ENCODE measurements around the gene PHETA2.
"Not testable (repeated sequence)": the region's sequence is repeated elsewhere in the genome, so short reads cannot be mapped to it uniquely, and the experiment has no call there.

PHETA2 gene

DNA sequence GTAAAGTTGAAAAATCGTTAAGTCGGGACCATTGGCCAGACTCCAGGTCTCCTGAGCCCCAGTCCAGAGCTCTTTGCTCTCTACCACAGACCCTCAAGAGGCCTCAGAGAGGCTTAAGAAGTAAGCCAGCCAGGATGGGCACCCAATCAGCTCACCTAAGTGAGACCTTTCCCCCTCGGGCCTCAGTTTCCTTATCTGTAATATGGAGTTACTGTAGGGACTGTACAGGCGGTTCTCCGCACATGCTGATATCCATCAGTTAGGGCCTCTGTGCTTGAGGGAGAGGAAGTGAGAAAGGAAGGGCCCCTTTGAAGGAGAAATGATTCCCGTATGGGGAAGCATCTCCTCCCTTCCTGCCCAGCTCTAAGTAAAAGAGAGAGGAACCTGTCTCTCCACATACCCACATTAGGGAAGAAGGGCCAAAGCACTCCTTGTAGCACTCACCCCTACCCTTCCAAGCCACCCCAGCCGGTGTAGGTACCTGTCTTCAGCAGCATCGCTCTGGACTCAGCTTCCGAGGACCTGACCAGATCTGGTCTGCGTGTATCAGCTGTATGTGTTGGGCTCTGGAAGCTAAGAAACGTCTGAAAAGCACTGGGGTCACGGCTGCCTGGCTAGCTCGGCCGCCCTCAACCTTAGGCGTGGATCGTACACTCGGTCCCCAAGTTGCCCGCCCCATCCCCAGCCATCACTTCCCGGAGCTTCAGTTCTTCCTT is 4.1 kb upstream of the PHETA2 start:
- in situ Hi-C loops (cut with MboI; ENCODE audit: low sequenced_read_pairs), result no loop called here

DNA sequence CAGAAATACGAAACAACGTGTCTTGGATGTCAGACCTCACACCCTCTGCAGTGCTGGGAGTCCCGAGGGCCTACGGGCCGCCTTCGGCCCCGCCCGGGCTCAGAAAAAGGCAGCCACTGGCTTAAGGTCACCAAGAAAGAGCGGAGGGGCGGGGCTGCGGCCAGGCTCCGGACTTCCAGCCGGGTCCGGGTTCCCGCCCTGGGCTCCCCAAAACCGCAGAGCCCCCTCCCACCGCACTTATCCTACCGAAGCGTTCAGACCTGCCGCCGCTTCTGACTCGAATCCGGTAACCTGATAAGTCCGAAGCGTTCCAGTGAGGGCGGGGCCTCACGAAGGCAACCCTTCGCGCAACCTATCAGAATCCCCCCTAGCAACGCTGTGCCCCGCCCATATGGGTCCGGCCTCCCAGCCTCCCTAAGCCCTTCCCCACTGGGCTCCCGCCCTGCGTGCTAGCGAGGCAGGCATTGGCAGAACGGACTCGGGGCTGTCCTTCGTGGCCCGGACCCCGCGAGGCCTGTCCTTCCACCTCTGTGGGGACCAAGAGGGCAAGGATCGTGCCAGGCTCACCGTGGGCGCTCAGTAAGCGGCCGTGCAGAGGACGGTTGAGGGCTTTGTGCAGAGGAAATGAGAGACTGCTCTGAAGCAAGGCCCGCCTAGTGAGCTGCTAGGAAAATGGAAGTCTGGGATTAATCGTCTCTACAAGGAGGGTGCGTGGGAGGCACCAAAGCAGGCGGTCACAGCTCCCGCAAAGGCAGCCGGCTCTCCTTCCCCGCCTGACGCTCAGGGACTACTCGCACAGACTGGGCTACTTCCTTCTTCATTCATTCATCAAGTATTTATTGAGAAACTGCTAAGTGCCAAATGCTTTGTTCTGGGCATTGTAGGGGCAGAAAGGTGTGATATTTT is 3.3 kb upstream of the PHETA2 start, which contains the start of gene NAGA:
TSS of gene NAGA (minus strand) at position 296 of the 906 bp plus-strand sequence. CDS start 515 bp downstream, outside the sequence.
- in situ Hi-C loops (cut with MboI; ENCODE audit: low sequenced_read_pairs), result no loop called here

DNA sequence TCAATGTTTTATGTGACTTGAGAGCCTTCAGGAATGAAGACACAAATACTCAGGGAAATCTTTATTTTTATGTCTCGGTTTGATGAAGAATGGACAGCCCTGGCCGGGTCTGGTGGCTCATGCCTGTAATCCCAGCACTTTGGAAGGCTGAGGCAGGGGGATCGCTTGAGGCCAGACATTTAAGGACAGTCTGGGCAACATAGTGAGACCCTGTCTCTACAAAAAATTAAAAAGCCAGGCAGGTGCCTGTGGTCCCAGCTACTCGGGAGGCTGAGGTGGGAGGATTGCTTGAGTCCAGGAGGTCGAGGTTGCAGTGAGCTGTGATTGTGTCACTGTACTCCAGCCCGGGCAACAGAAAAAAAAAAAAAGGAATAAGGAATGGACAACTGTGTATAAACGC is 2.5 kb upstream of the PHETA2 start:
- in situ Hi-C loops (cut with MboI; ENCODE audit: low sequenced_read_pairs), result not testable (repeated sequence)

- in situ Hi-C loops (cut with MboI; ENCODE audit: low sequenced_read_pairs), result no loop called here
Measured at GRCh38 chr22:42072606-42073330, 1.3 kb upstream of the PHETA2 start.

- in situ Hi-C loops (cut with MboI; ENCODE audit: low sequenced_read_pairs), result no loop called here
Measured at GRCh38 chr22:42073621-42074041, 417 bp upstream of the PHETA2 start.

DNA sequence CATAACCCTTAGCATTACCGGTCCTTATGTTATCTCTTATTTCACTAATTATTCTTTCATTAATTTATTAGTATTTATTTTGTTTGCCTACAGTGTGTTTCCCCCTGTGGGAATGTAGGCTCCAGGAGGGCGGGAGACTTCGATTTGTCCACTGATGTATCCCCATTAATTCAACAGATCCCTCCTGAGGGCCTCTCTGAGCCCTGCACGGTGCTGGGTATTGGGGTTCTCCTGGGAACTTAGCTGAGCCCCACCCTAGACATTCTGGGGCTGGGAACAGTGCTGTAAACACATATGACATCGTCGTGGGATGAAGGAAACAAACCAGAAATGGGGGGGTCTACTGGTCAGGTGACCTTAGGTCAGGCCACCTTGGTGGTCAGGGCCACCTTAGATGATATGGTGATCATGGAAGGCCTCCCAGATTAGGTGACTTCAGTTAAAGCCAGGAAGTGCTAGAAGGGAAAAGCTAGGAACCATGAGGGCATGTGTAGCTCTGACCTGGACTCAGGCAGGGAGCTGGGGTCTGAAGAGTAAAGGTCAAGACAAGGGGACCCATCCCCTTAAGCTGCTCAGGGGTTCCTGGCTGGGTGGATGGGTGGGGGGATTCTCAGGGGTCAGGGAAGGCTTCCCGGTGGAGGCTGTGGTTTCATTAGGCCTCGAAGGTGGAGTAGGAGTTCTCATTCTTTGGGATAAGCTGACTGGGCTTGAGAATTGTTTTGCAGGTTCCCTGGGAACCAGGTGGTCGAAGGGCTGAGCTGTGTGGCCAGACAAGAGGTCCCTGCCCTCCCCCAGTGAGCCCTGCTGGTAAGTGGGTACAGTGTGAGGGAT is 1.0 kb downstream of the PHETA2 start:
- in situ Hi-C loops (cut with MboI; ENCODE audit: low sequenced_read_pairs), result no loop called here

- in situ Hi-C loops (cut with MboI; ENCODE audit: low sequenced_read_pairs), result no loop called here
Measured at GRCh38 chr22:42076764-42077485, 2.9 kb downstream of the PHETA2 start.

DNA sequence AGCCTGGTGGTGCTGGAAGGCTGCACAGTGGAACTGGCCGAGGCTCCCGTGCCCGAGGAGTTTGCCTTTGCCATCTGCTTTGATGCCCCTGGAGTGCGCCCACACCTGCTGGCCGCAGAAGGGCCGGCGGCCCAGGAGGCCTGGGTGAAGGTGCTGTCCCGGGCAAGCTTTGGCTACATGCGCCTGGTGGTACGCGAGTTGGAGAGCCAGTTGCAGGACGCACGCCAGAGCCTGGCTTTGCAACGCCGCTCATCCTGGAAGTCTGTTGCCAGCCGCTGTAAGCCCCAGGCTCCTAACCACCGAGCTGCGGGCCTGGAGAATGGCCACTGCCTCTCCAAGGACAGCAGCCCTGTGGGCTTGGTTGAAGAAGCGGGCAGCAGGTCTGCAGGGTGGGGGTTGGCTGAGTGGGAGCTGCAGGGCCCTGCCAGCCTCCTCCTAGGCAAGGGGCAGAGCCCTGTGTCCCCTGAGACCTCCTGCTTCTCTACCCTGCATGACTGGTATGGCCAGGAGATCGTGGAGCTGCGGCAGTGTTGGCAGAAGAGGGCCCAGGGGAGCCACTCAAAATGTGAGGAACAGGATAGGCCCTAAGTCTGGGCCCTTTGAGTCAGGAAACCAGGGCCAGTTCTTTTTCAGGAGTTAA is 3.6 kb downstream of the PHETA2 start:
- in situ Hi-C loops (cut with MboI; ENCODE audit: low sequenced_read_pairs), result no loop called here

- in situ Hi-C loops (cut with MboI; ENCODE audit: low sequenced_read_pairs), result no loop called here
Measured at GRCh38 chr22:42078469-42079318, 4.6 kb downstream of the PHETA2 start.

DNA sequence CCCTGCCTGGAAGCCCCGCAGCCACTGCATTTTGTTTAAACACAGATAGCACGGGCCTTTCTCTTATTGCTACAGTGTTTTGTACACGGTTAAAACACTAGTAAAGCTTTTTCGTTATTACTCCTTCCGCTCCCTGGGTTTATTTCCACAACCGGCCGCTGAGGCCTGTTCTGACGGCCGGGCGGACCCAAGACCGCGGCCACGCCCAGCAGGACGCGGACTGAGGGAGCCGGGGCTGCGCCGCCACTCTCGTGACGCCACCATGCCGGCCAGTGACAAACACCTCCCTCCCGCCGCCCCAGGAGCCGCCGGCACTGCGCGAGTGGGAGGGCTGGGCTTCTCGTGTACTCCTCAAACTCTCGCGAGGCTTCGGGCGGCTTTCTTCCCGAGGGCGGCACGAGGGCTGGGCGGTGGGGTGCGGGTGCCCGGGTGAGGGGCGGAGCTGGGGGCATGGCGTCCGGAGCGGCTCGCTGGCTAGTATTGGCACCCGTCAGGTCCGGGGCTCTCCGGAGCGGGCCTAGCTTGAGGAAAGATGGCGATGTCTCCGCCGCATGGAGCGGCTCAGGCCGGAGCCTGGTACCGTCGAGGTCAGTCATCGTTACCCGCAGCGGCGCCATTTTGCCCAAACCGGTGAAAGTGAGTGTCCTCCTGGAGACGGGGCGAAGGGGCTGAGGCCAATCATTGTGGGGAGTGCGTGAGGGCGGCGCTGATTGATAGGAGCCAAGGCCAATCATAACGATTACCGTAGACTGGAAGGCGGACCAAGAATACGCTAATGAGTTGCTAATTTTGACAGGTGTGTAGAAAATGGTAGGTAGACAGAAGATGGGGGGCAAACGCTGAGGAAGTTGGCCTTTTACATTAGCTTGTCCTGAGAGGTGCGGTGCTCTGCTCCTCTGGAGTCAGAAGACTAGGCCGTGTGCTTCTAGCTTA is 5.5 kb downstream of the PHETA2 start, which contains the start of gene SMDT1:
TSS of gene SMDT1 (plus strand) at position 382 of the 933 bp plus-strand sequence. CDS start at position 451, 69 bp downstream.
- in situ Hi-C loops (cut with MboI; ENCODE audit: low sequenced_read_pairs), result no loop called here

GRCh38 chr22:42080287-42080686 is 6.2 kb downstream of the PHETA2 start:
- in situ Hi-C loops (cut with MboI; ENCODE audit: low sequenced_read_pairs), result no loop called here

DNA sequence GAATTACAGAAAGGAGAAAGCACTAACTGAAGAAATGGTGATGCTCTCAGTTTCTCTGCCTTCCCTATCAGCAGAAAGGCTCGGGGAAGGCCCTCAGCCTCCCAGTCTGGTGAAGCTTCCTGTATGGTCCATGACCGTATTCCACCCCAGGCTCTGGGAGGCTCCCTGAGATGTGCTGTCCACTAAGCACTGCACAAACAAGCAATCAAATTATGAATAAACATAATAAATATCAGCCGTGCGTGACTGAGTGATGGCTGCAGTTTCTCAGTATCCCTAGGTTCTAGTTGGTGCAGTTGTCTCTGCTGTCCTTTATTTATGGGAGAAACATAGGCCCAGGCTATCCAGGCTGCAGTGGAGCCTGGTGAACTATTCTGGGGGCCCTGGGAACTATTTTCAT is 9.1 kb downstream of the PHETA2 start:
- in situ Hi-C loops (cut with MboI; ENCODE audit: low sequenced_read_pairs), result no loop called here

- in situ Hi-C loops (cut with MboI; ENCODE audit: low sequenced_read_pairs), result no loop called here
Measured at GRCh38 chr22:42084874-42085273, 10.8 kb downstream of the PHETA2 start.

GRCh38 chr22:42086051-42086450 is 12.0 kb downstream of the PHETA2 start:
- in situ Hi-C loops (cut with MboI; ENCODE audit: low sequenced_read_pairs), result no loop called here

GRCh38 chr22:42090596-42091454 is 16.8 kb downstream of the PHETA2 start, which contains the start of gene NDUFA6:
NDUFA6 (minus strand) TSS chr22:42090772; CDS start chr22:42090744, 28 bp downstream.
- in situ Hi-C loops (cut with MboI; ENCODE audit: low sequenced_read_pairs), result no loop called here

DNA sequence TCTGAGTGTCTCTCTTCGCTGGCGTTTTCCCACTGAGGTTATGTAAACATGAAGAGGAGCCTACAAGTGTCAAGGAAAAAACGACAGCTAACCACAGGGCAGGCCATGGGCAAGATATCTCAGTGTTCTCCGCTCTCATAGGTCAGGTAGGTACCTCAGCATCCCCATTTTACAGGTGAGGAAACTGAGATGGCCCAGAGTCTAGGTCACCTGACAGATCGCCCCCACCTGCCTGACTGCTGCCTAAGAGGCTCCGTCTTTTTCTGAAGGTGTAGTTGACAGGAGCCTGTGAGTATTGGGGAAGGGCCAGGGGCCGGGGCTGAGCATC is 17.4 kb downstream of the PHETA2 start:
- in situ Hi-C loops (cut with MboI; ENCODE audit: low sequenced_read_pairs), result no loop called here

All from HL-60/S4 treated with retinoic acid at 250 ng/mL for 4 days and 3 days (cell line).